Neural crest cell (in vitro differentiated cells): ENCODE data around the gene TIAM1. TPM values are rescaled to one million over a fixed set of nuclear protein-coding genes. Genes with fewer than 3 reads are reported as not detected.

Source experiments
- DNase-seq: peaks from one replicate; pipeline ENCODE4 v3.0.0; 2021; ENCODE audit warnings: low read depth, mixed read lengths, low spot score
- H3K27ac Mint-ChIP-seq: one replicate; pipeline ENCODE4 v1.8.0; 2021; ENCODE audit warnings: mild to moderate bottlenecking, mixed read lengths; ENCODE audit not compliant: unreplicated experiment
- H3K27me3 Mint-ChIP-seq: 2 replicates; pipeline ENCODE4 v1.8.0; 2021; ENCODE audit warnings: low read depth, mild to moderate bottlenecking, mixed read lengths
- H3K36me3 Mint-ChIP-seq: 2 replicates; pipeline ENCODE4 v1.8.0; 2021; ENCODE audit warnings: low read depth, mild to moderate bottlenecking, mixed read lengths
- H3K4me1 Mint-ChIP-seq: 2 replicates; pipeline ENCODE4 v1.8.0; 2021; ENCODE audit warnings: mixed read lengths
- H3K4me3 Mint-ChIP-seq: one replicate; pipeline ENCODE4 v1.8.0; 2021; ENCODE audit warnings: mild to moderate bottlenecking, mixed read lengths
- H3K9me3 Mint-ChIP-seq: 2 replicates; pipeline ENCODE4 v1.8.0; 2021; ENCODE audit warnings: mixed read lengths
- total RNA-seq: library from RNA; stranded (reverse); gene quantifications from 2 replicates; pipeline ENCODE4 v1.2.1, GENCODE V29; 2021
- TF ChIP-seq, protein P1 (sequence below): fragments of 200-600 bp; sonication (generic); conservative IDR thresholded peaks from 2 replicates; pipeline ENCODE4 v1.5.0; 2021; ENCODE audit warnings: antibody characterized with exemption, mild to moderate bottlenecking

Gene TIAM1
- total RNA-seq, 1 donor from 2014 or later: 53.6 TPM

DNA sequence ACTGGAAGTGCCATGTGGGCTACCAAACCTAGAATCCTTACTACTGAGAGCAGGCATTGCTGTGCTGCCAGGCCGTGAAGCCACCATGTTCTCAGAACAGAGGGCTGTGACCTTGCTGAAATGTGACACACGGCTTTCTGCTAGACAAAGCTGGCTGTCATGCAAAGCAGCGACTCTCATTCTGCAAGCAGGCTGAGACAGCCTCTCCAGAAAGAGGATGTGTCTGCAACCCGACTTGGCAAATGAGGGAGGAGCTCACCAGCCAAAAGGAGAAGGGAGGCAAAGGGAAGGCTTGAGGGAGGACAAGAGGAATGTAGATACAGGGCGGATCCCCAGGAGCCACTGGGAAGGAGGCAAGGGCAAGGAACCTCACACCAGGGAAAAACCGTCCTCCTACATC lies 220.1 kb downstream of the TIAM1 start:
- no peaks in the 10 kb centered on the region for H3K9me3 Mint-ChIP-seq
- H3K27ac Mint-ChIP-seq: peak overlapping the region; percentile 78
- TF ChIP-seq, protein P1, sequence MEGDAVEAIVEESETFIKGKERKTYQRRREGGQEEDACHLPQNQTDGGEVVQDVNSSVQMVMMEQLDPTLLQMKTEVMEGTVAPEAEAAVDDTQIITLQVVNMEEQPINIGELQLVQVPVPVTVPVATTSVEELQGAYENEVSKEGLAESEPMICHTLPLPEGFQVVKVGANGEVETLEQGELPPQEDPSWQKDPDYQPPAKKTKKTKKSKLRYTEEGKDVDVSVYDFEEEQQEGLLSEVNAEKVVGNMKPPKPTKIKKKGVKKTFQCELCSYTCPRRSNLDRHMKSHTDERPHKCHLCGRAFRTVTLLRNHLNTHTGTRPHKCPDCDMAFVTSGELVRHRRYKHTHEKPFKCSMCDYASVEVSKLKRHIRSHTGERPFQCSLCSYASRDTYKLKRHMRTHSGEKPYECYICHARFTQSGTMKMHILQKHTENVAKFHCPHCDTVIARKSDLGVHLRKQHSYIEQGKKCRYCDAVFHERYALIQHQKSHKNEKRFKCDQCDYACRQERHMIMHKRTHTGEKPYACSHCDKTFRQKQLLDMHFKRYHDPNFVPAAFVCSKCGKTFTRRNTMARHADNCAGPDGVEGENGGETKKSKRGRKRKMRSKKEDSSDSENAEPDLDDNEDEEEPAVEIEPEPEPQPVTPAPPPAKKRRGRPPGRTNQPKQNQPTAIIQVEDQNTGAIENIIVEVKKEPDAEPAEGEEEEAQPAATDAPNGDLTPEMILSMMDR: no peak
- no peak for DNase-seq
- H3K36me3 Mint-ChIP-seq: peaks cover 37% of the 10 kb centered on the region
- no peaks in the 10 kb centered on the region for H3K27me3 Mint-ChIP-seq
- peaks cover 33% of the 10 kb centered on the region for H3K4me1 Mint-ChIP-seq
- H3K4me3 Mint-ChIP-seq: no peak overlapping the region

- Mint-ChIP-seq H3K27me3 (no peaks in the 10 kb centered on the region), H3K9me3 (no peaks in the 10 kb centered on the region), H3K36me3 (peaks cover 27% of the 10 kb centered on the region), H3K4me3 (no peak overlapping the region), H3K27ac (no peak overlapping the region), H3K4me1 (peaks cover 18% of the 10 kb centered on the region)
- no peak for DNase-seq
- TF ChIP-seq, protein P1: no peak
Observed at GRCh38 chr21:31119199-31119598, 224.9 kb downstream of the TIAM1 start.

GRCh38 chr21:31117128-31117916 lies 226.7 kb downstream of the TIAM1 start:
- TF ChIP-seq, protein P1: no peak
- peaks cover 18% of the 10 kb centered on the region for H3K36me3 Mint-ChIP-seq
- H3K4me3 Mint-ChIP-seq: no peak overlapping the region
- H3K4me1 Mint-ChIP-seq: peaks cover 11% of the 10 kb centered on the region
- H3K9me3 Mint-ChIP-seq: no peaks in the 10 kb centered on the region
- peak overlapping the region; percentile 88 for H3K27ac Mint-ChIP-seq
- H3K27me3 Mint-ChIP-seq: no peaks in the 10 kb centered on the region
- no peak for DNase-seq

DNA sequence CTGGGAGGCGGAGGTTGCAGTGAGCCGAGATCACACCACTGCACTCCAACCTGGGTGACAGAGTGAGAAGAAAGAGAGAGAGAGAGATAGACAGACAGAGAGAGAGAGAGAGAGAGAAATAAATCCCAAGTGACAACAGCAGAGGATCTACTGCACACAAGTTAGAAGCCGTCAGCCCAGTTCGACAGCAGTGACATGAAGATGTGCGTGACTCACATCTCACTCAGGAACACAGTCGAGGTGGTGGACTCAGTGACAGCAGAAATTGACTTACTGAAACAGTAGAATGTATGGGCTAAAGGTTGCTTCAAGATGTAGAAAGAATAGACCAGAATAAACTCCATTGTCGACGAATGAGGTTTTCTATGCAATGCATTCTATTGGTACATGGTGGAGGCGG lies 228.8 kb downstream of the TIAM1 start:
- H3K27me3 Mint-ChIP-seq: no peaks in the 10 kb centered on the region
- H3K36me3 Mint-ChIP-seq: peaks cover 4% of the 10 kb centered on the region
- TF ChIP-seq, protein P1: no peak
- no peak overlapping the region for H3K4me3 Mint-ChIP-seq
- H3K4me1 Mint-ChIP-seq: peaks cover 21% of the 10 kb centered on the region
- DNase-seq: no peak
- no peak overlapping the region for H3K27ac Mint-ChIP-seq
- no peaks in the 10 kb centered on the region for H3K9me3 Mint-ChIP-seq

GRCh38 chr21:31111093-31111492 lies 233.0 kb downstream of the TIAM1 start:
- DNase-seq: no peak
- Mint-ChIP-seq H3K27me3 (no peaks in the 10 kb centered on the region), H3K4me1 (peaks cover 23% of the 10 kb centered on the region), H3K9me3 (peaks cover 4% of the 10 kb centered on the region), H3K4me3 (no peak overlapping the region), H3K27ac (no peak overlapping the region), H3K36me3 (peaks cover 7% of the 10 kb centered on the region)
- TF ChIP-seq, protein P1: no peak
